K562 (cell line): ENCODE results near the gene ECI2. TPM values are rescaled to one million over a fixed set of nuclear protein-coding genes. Genes with fewer than 3 reads are reported as not detected.

Experiments
- JUND ChIP-seq, 2 experiments: IDR thresholded peaks; 2 replicates in 1 of 2; 3 replicates in 1 of 2; pipeline ENCODE4 v1.6.1; 2011; ENCODE audit warnings: borderline replicate concordance in 2 of 2, low read depth in 2 of 2, low read length in 2 of 2, improper control_type of control experiment in 1 of 2, missing biosample characterization in 1 of 2, missing genetic modification characterization in 1 of 2, missing genetic modification reagents in 1 of 2
- MAFK ChIP-seq: IDR thresholded peaks from 2 replicates; pipeline ENCODE4 v1.6.1; 2011; ENCODE audit warnings: low read length, improper control_type of control experiment
- PYGO2 ChIP-seq: fragments of 450-650 bp; IDR thresholded peaks from 2 replicates; pipeline ENCODE4 v1.6.1; 2016; ENCODE audit warnings: mild to moderate bottlenecking, missing genetic modification characterization, moderate library complexity, missing compliant biosample characterization
- RCOR1 ChIP-seq, 2 experiments: IDR thresholded peaks; 2 replicates each; pipeline ENCODE4 v1.6.1; 2012; ENCODE audit warnings: low read depth in 2 of 2, low read length in 2 of 2, borderline replicate concordance in 1 of 2, improper control_type of control experiment in 1 of 2
- SREBF1 ChIP-seq: fragments of 150-350 bp; IDR thresholded peaks from 2 replicates; pipeline ENCODE4 v1.6.1; 2014; ENCODE audit warnings: antibody characterized with exemption, low read depth, low read length, borderline replicate concordance
- polyA plus RNA-seq, 8 experiments: library from polyadenylated mRNA; depleted of rRNA in 4 of 8; stranded (reverse) in 5 of 8; unstranded in 3 of 8; fragments of >200 nt; fragmentation: Nextera tagmentation in 2 of 8; fragmentation: Illumina TruSeq in 1 of 8; extraction: Ambion mirVana in 2 of 8; extraction: Trizol in 1 of 8; gene quantifications; 2 replicates each; pipeline versions ENCODE4 v1.2.1 to v1.2.3, GENCODE V29; 2011 to 2014; ENCODE audit warnings: inconsistent platforms in 1 of 8, missing spikeins in 1 of 8
- total RNA-seq, 7 experiments: library from RNA; depleted of rRNA in 6 of 7; stranded (reverse); fragments of >200 nt in 6 of 7; fragmentation: Illumina TruSeq in 2 of 7; extraction: Trizol in 2 of 7; gene quantifications; 2 replicates each; pipeline versions ENCODE4 v1.2.1 to v1.2.3, GENCODE V29; 2011 to 2021; ENCODE audit warnings: low replicate concordance in 1 of 7
- TF ChIP-seq, protein P1 (sequence below), 2 experiments: IDR thresholded peaks; 2 replicates each; pipeline ENCODE4 v1.6.1; 2012; ENCODE audit warnings: improper control_type of control experiment in 2 of 2, low read depth in 2 of 2, low read length in 2 of 2, borderline replicate concordance in 1 of 2
- TF ChIP-seq, protein P2 (sequence below): sonication (generic); formaldehyde crosslinking; IDR thresholded peaks from 2 replicates; pipeline ENCODE4 v1.8.1; 2022; ENCODE audit warnings: missing genetic modification reagents
- TF ChIP-seq, protein P3 (sequence below), 2 experiments: fragments of 450-650 bp; conservative IDR thresholded peaks; 2 replicates each; pipeline ENCODE4 v1.6.1; 2017; ENCODE audit warnings: mild to moderate bottlenecking in 2 of 2, moderate library complexity in 2 of 2
- TF ChIP-seq, protein P4 (sequence below): fragments of 450-650 bp; IDR thresholded peaks from 2 replicates; pipeline ENCODE4 v1.6.1; 2017; ENCODE audit warnings: antibody characterized with exemption, mild to moderate bottlenecking

ECI2 gene
- total and polyA plus RNA-seq, 9 of the 15 experiments (the other 6 are each of a cell fraction or from before 2014, with no cell fraction given), result 80.7 to 377 (median 142) TPM

DNA sequence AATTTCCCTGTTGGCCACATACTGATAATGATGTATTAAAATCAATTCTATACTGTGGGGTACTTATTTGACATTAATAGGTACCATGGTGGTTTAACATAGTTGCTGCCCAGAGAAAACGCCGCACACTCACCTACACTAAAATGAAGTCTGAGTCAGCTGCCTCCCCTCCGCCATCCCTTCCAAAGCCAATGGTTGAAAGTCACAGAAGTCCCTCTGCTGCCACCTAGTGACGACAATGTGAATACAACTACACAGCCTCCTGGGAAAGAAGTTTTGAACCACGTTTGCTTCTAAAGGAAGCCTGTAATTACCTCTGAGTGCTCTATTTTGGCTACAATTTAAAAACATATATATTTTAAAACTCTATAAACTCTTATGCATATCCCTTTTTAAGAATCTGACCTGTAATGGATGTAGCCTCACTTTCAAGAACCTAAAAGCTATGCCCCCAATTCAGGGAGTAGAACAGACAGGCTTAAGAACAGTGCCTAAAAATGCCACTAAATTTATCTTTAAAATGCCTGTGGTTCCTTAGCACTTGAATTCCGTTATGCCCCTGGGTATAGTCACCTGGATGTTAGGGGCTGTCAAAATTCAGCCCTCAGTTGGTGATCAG is 20.6 kb upstream of the ECI2 start (continued):
- TF ChIP-seq RCOR1 (IDR thresholded peaks at IDR 0.05; ENCODE audit: borderline replicate concordance in 1 of 2, low read depth in 2 of 2, low read length in 2 of 2) (peak in 1 of 2 experiments; percentile 63; a peak in 1 of 4 replicates), MAFK (peak; percentile 24; the same call in 1 of the 2 replicates), SREBF1 (no peak), JUND (IDR thresholded peaks at IDR 0.05; ENCODE audit: borderline replicate concordance, low read depth, low read length) (peak; percentile 80; the same call in 1 of the 2 replicates), JUND (tag; IDR thresholded peaks at IDR 0.05; ENCODE audit: borderline replicate concordance, low read depth, low read length) (no peak; the same call in 2 of the 3 replicates), PYGO2 (tag) (no peak)
- TF ChIP-seq, protein P1, sequence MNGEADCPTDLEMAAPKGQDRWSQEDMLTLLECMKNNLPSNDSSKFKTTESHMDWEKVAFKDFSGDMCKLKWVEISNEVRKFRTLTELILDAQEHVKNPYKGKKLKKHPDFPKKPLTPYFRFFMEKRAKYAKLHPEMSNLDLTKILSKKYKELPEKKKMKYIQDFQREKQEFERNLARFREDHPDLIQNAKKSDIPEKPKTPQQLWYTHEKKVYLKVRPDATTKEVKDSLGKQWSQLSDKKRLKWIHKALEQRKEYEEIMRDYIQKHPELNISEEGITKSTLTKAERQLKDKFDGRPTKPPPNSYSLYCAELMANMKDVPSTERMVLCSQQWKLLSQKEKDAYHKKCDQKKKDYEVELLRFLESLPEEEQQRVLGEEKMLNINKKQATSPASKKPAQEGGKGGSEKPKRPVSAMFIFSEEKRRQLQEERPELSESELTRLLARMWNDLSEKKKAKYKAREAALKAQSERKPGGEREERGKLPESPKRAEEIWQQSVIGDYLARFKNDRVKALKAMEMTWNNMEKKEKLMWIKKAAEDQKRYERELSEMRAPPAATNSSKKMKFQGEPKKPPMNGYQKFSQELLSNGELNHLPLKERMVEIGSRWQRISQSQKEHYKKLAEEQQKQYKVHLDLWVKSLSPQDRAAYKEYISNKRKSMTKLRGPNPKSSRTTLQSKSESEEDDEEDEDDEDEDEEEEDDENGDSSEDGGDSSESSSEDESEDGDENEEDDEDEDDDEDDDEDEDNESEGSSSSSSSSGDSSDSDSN (IDR thresholded peaks at IDR 0.05; ENCODE audit: borderline replicate concordance in 1 of 2, low read depth in 2 of 2, low read length in 2 of 2), result 0 out of 4 replicates have a peak, but pooled peaks of 1 of the 2 experiments have one; percentile 42
- TF ChIP-seq, protein P2, sequence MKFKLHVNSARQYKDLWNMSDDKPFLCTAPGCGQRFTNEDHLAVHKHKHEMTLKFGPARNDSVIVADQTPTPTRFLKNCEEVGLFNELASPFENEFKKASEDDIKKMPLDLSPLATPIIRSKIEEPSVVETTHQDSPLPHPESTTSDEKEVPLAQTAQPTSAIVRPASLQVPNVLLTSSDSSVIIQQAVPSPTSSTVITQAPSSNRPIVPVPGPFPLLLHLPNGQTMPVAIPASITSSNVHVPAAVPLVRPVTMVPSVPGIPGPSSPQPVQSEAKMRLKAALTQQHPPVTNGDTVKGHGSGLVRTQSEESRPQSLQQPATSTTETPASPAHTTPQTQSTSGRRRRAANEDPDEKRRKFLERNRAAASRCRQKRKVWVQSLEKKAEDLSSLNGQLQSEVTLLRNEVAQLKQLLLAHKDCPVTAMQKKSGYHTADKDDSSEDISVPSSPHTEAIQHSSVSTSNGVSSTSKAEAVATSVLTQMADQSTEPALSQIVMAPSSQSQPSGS (CRISPR knock-in tag), result no peak
- TF ChIP-seq, protein P3, sequence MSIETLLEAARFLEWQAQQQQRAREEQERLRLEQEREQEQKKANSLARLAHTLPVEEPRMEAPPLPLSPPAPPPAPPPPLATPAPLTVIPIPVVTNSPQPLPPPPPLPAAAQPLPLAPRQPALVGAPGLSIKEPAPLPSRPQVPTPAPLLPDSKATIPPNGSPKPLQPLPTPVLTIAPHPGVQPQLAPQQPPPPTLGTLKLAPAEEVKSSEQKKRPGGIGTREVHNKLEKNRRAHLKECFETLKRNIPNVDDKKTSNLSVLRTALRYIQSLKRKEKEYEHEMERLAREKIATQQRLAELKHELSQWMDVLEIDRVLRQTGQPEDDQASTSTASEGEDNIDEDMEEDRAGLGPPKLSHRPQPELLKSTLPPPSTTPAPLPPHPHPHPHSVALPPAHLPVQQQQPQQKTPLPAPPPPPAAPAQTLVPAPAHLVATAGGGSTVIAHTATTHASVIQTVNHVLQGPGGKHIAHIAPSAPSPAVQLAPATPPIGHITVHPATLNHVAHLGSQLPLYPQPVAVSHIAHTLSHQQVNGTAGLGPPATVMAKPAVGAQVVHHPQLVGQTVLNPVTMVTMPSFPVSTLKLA (conservative IDR thresholded peaks at IDR 0.05), result 0 out of 4 replicates have a peak, but pooled peaks have one; percentile 17 to 34
- TF ChIP-seq, protein P4, sequence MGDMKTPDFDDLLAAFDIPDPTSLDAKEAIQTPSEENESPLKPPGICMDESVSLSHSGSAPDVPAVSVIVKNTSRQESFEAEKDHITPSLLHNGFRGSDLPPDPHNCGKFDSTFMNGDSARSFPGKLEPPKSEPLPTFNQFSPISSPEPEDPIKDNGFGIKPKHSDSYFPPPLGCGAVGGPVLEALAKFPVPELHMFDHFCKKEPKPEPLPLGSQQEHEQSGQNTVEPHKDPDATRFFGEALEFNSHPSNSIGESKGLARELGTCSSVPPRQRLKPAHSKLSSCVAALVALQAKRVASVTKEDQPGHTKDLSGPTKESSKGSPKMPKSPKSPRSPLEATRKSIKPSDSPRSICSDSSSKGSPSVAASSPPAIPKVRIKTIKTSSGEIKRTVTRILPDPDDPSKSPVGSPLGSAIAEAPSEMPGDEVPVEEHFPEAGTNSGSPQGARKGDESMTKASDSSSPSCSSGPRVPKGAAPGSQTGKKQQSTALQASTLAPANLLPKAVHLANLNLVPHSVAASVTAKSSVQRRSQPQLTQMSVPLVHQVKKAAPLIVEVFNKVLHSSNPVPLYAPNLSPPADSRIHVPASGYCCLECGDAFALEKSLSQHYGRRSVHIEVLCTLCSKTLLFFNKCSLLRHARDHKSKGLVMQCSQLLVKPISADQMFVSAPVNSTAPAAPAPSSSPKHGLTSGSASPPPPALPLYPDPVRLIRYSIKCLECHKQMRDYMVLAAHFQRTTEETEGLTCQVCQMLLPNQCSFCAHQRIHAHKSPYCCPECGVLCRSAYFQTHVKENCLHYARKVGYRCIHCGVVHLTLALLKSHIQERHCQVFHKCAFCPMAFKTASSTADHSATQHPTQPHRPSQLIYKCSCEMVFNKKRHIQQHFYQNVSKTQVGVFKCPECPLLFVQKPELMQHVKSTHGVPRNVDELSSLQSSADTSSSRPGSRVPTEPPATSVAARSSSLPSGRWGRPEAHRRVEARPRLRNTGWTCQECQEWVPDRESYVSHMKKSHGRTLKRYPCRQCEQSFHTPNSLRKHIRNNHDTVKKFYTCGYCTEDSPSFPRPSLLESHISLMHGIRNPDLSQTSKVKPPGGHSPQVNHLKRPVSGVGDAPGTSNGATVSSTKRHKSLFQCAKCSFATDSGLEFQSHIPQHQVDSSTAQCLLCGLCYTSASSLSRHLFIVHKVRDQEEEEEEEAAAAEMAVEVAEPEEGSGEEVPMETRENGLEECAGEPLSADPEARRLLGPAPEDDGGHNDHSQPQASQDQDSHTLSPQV, result peak; percentile 43; the same call in 1 of the 2 replicates
